HCT116 (cell line): Measurements from ENCODE around the gene IL36B. TPM values are rescaled to one million over a fixed set of nuclear protein-coding genes. Genes with fewer than 3 reads are reported as not detected.

Experiments
- ATAC-seq: fragments of 200-7000 bp; cut with Tn5 transposase; 2 replicates; pipeline ENCODE4 v1.9.1; 2020; ENCODE audit warnings: mild to moderate bottlenecking, moderate library complexity
- BruUV-seq: library from RNA; stranded (reverse); fragments of 400-500 nt; replicated peaks from 2 replicates; lab custom pipeline; 2021; lab: Mats Ljungman, UMichigan
- CTCF ChIA-PET: fragments of 300-600 bp; sonication (Branson Sonifier 250); formaldehyde crosslinking; loops from one replicate; lab custom pipeline; 2021; ENCODE audit warnings: antibody characterized with exemption; lab: Charles Lee
- POLR2A ChIA-PET: fragments of 300-600, 350-600 bp; sonication (Branson Sonifier 250); formaldehyde crosslinking; loops from one replicate; lab custom pipeline; 2021; ENCODE audit warnings: antibody characterized with exemption; lab: Charles Lee
- RAD21 ChIA-PET, 2 experiments: fragments of 300-600 bp; sonication (Branson Sonifier 250); formaldehyde crosslinking; loops; one replicate each; lab custom pipeline; 2023; ENCODE audit warnings: low total read pairs in 2 of 2; ENCODE audit not compliant: uncharacterized antibody in 2 of 2, unreplicated experiment in 2 of 2, low non-redundant PET in 1 of 2; lab: Charles Lee
- DNase-seq: peaks from one replicate; pipeline ENCODE4 v3.0.0-alpha.2; 2010; ENCODE audit warnings: low read depth, low spot score
- H2AFZ ChIP-seq: fragments of 200-600 bp; shearing (Covaris generic), sonication (generic); 2 replicates; pipeline ENCODE4 v1.6.1; 2017; ENCODE audit warnings: low read depth, mixed run types, mixed read lengths, antibody characterized with exemption, low read length; ENCODE audit not compliant: poor library complexity, severe bottlenecking
- H3K27ac ChIP-seq: 2 replicates; pipeline ENCODE4 v1.5.1; 2012; ENCODE audit warnings: low read depth, low read length
- H3K27me3 ChIP-seq: fragments of 200-600 bp; sonication (generic); 2 replicates; pipeline ENCODE4 v1.6.1; 2016; ENCODE audit warnings: mixed run types, low read length, mixed read lengths; ENCODE audit not compliant: insufficient read depth
- H3K36me3 ChIP-seq, 2 experiments: fragments of 200-500 bp in 1 of 2; fragments of 200-600 bp in 1 of 2; sonication (Bioruptor generic) in 1 of 2; sonication (generic) in 1 of 2; 2 replicates each; pipeline versions ENCODE4 v1.5.1 to v1.6.1; 2014 to 2016; ENCODE audit warnings: low read length in 2 of 2, inconsistent platforms in 1 of 2, mixed read lengths in 1 of 2, mixed run types in 1 of 2; ENCODE audit not compliant: insufficient read depth in 2 of 2, control insufficient read depth in 1 of 2
- H3K4me1 ChIP-seq, 2 experiments: fragments of 200-600 bp in 1 of 2; sonication (generic) in 1 of 2; 2 replicates each; pipeline versions ENCODE4 v1.5.1 to v1.6.1; 2012 to 2017; ENCODE audit warnings: low read length in 2 of 2, inconsistent platforms in 1 of 2, mild to moderate bottlenecking in 1 of 2, mixed read lengths in 1 of 2, mixed run types in 1 of 2, moderate library complexity in 1 of 2; ENCODE audit not compliant: insufficient read depth in 2 of 2, control insufficient read depth in 1 of 2
- H3K4me2 ChIP-seq: fragments of 200-600 bp; sonication (generic); 2 replicates; pipeline ENCODE4 v1.6.1; 2017; ENCODE audit warnings: mixed run types, low read length, mixed read lengths
- H3K4me3 ChIP-seq, 2 experiments: fragments of 200-600 bp in 1 of 2; sonication (generic) in 1 of 2; replicated peaks in 1 of 2; 2 replicates each; pipeline ENCODE4 v1.5.1; 2011 to 2016; ENCODE audit warnings: low read length in 2 of 2, control low read depth in 1 of 2, low read depth in 1 of 2, mild to moderate bottlenecking in 1 of 2, mixed read lengths in 1 of 2, mixed run types in 1 of 2
- H3K79me2 ChIP-seq: fragments of 200-600 bp; sonication (generic); 2 replicates; pipeline ENCODE4 v1.6.1; 2017; ENCODE audit warnings: mild to moderate bottlenecking, mixed run types, low read length, moderate library complexity, mixed read lengths; ENCODE audit not compliant: insufficient read depth
- H3K9ac ChIP-seq: fragments of 200-600 bp; sonication (generic); 2 replicates; pipeline ENCODE4 v1.6.1; 2016; ENCODE audit warnings: low read length, mixed read lengths
- H3K9me2 ChIP-seq: fragments of 200-600 bp; sonication (generic), shearing (Covaris generic); 2 replicates; pipeline ENCODE4 v1.6.1; 2017; ENCODE audit warnings: mixed run types, mild to moderate bottlenecking, moderate library complexity; ENCODE audit not compliant: insufficient read depth
- H3K9me3 ChIP-seq, 2 experiments: fragments of 200-500 bp in 1 of 2; fragments of 200-600 bp in 1 of 2; sonication (Bioruptor generic) in 1 of 2; sonication (generic) in 1 of 2; 2 replicates each; pipeline ENCODE4 v1.6.1; 2014 to 2017; ENCODE audit warnings: low read length in 2 of 2, mixed read lengths in 2 of 2, inconsistent platforms in 1 of 2, low read depth in 1 of 2, mild to moderate bottlenecking in 1 of 2, mixed run types in 1 of 2, moderate library complexity in 1 of 2; ENCODE audit not compliant: control insufficient read depth in 1 of 2, insufficient read depth in 1 of 2
- H4K20me1 ChIP-seq: fragments of 200-600 bp; sonication (generic), shearing (Covaris generic); 2 replicates; pipeline ENCODE4 v1.6.1; 2017; ENCODE audit warnings: mixed run types, mild to moderate bottlenecking, moderate library complexity; ENCODE audit not compliant: insufficient read depth
- SP1 ChIP-seq: IDR thresholded peaks from 2 replicates; pipeline ENCODE4 v1.6.1; 2012; ENCODE audit warnings: low read depth
- YY1 ChIP-seq: IDR thresholded peaks from 2 replicates; pipeline ENCODE4 v1.6.1; 2011; ENCODE audit warnings: low read length, low read depth, moderate library complexity, mild to moderate bottlenecking; ENCODE audit not compliant: insufficient replicate concordance; ENCODE audit errors: extremely low read depth
- ZNF274 ChIP-seq: fragments of 200-500 bp; sonication (Bioruptor generic); IDR thresholded peaks from 2 replicates; pipeline ENCODE4 v1.6.1; 2014; ENCODE audit warnings: mild to moderate bottlenecking, low read depth, low read length, inconsistent platforms
- intact Hi-C: fragments of 100-400 bp; cut with micrococcal nuclease; formaldehyde crosslinking; loops from 2 replicates; pipeline ENCODE4 v1.10.0; 2022
- total RNA-seq: library from RNA; stranded (reverse); gene quantifications from one replicate; pipeline ENCODE4 v1.2.1, GENCODE V29; 2021; ENCODE audit not compliant: unreplicated experiment
- TF ChIP-seq, protein P1 (sequence below), 3 experiments: fragments of 200-600 bp in 1 of 3; sonication (generic) in 1 of 3; IDR thresholded peaks in 2 of 3; conservative IDR thresholded peaks in 1 of 3; 2 replicates each; pipeline ENCODE4 v1.5.1; 2012 to 2017; ENCODE audit warnings: low read depth in 2 of 3, low read length in 2 of 3, antibody characterized with exemption in 1 of 3, borderline replicate concordance in 1 of 3, control low read depth in 1 of 3, mild to moderate bottlenecking in 1 of 3, mixed read lengths in 1 of 3, mixed run types in 1 of 3, moderate library complexity in 1 of 3; ENCODE audit not compliant: insufficient read depth in 1 of 3

The IL36B gene
- total RNA-seq, 1 experiment from 2014 or later: not detected

DNA sequence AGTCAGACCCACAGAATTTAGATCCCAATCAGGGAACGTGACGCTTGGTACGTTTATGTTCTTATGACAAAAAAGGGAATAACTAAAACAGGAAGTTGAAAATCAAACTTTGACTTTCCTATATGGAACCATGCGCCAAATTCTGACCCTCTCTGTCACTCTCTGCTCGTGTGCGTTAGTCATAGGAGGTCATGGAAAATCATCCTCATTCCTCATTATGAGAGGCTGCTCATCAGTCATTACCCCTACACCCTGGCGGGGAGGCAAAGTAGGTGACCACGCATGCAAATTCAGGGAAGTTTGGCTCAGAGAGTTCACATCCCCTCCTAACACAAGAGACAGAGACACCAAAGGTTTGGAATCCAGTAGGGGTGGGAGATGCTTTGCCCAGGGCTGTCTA is 30.6 kb upstream of the IL36B start:
- ChIA-PET CTCF (interaction anchor here (1.8 kb wide), 1 partner anchor 116 kb away, joined by 16 read pairs; no protein-coding TSS in a partner anchor), POLR2A (no interaction called here), RAD21 (no interaction called here)
- H3K4me2 ChIP-seq: no peak overlapping the region
- H3K9ac ChIP-seq: no peak overlapping the region
- H3K9me2 ChIP-seq: no peaks in the 10 kb centered on the region
- ATAC-seq: no peak
- no peaks in the 10 kb centered on the region for H3K27me3 ChIP-seq
- no TSS peak for BruUV-seq
- H3K79me2 ChIP-seq: no peaks in the 10 kb centered on the region
- DNase-seq: no peak
- H3K4me1 ChIP-seq: peaks cover 10 to 19% of the 10 kb centered on the region in 2 experiments
- H2AFZ ChIP-seq: no peak overlapping the region
- TF ChIP-seq ZNF274: no peak
- TF ChIP-seq, protein P1, sequence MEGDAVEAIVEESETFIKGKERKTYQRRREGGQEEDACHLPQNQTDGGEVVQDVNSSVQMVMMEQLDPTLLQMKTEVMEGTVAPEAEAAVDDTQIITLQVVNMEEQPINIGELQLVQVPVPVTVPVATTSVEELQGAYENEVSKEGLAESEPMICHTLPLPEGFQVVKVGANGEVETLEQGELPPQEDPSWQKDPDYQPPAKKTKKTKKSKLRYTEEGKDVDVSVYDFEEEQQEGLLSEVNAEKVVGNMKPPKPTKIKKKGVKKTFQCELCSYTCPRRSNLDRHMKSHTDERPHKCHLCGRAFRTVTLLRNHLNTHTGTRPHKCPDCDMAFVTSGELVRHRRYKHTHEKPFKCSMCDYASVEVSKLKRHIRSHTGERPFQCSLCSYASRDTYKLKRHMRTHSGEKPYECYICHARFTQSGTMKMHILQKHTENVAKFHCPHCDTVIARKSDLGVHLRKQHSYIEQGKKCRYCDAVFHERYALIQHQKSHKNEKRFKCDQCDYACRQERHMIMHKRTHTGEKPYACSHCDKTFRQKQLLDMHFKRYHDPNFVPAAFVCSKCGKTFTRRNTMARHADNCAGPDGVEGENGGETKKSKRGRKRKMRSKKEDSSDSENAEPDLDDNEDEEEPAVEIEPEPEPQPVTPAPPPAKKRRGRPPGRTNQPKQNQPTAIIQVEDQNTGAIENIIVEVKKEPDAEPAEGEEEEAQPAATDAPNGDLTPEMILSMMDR (IDR thresholded peaks at IDR 0.05 in 2 of 3, conservative IDR thresholded peaks at IDR 0.05 in 1 of 3; ENCODE audit: borderline replicate concordance in 1 of 3, insufficient read depth in 1 of 3, low read depth in 2 of 3, low read length in 2 of 3): no peak
- TF ChIP-seq YY1: no peak
- TF ChIP-seq SP1: no peak
- intact Hi-C loops: loop anchor here (5.0 kb wide), 1 partner anchor 309 kb away; no protein-coding TSS in a partner anchor
- no peaks in the 10 kb centered on the region for H4K20me1 ChIP-seq
- no peaks in the 10 kb centered on the region for H3K36me3 ChIP-seq
- H3K9me3 ChIP-seq: no peaks in the 10 kb centered on the region
- no peak overlapping the region for H3K27ac ChIP-seq
- H3K4me3 ChIP-seq: no peak overlapping the region

DNA sequence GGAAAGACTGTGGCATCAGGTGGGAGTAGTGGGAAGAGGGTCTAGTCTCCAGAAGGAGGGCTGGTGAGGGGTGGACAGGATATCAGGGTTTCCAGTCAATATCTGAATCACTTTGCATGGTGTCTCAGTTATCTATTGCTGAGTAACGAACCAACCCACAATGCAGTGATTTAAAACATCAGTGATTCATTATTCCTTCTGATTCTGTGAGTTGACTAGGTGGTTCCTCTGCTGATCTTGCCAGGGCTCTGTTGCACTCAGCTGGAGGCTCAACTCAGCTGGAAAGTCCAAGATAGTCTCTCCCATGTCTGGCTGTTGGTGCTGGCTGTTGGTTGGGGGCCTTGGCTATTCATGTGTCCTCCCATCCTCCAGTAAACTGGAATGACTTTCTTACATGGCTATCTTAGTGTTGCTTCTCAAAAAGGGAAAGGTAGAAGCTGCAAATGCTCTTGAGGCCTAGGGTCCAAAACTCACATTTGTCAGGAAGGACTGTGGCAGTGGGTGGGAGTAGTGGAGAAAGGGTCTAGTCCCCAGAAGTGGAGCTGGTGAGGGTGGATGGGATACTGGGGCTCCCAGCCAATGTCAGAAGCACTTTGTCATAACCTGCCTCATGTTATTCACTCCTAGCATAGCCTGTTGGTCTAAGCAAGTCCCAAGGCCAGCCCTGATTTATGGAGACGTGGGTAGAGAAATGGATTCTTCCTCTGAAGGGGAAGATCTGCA is 29.0 kb upstream of the IL36B start:
- intact Hi-C loops: loop anchor here (5.0 kb wide), 1 partner anchor 311 kb away; no protein-coding TSS in a partner anchor
- H4K20me1 ChIP-seq: no peaks in the 10 kb centered on the region

More for the DNA sequence above, 29.0 kb upstream of the IL36B start:
- POLR2A ChIA-PET: no interaction called here
- TF ChIP-seq ZNF274: no peak
- no peak overlapping the region for H3K4me3 ChIP-seq
- ATAC-seq (no peak), DNase-seq (no peak)
- peaks cover 12 to 26% of the 10 kb centered on the region in 2 experiments for H3K4me1 ChIP-seq
- H3K27me3 ChIP-seq: no peaks in the 10 kb centered on the region
- no peak overlapping the region for H3K27ac ChIP-seq
- H3K79me2 ChIP-seq: no peaks in the 10 kb centered on the region
- CTCF ChIA-PET: interaction anchor here (3.8 kb wide), 1 partner anchor 117 kb away, joined by 62 read pairs; no protein-coding TSS in a partner anchor
- H3K9ac ChIP-seq: no peak overlapping the region
- no peaks in the 10 kb centered on the region for H3K9me3 ChIP-seq
- H3K9me2 ChIP-seq: no peaks in the 10 kb centered on the region
- no peak overlapping the region for H3K4me2 ChIP-seq
- BruUV-seq: no TSS peak
- no peaks in the 10 kb centered on the region for H3K36me3 ChIP-seq
- RAD21 ChIA-PET: no interaction called here
- H2AFZ ChIP-seq: no peak overlapping the region
